Gastroesophageal sphincter (tissue), 4 donors: ENCODE results near the gene PYY. TPM values are rescaled to one million over a fixed set of nuclear protein-coding genes. Genes with fewer than 3 reads are reported as not detected.

ENCODE experiments used
- ATAC-seq: fragments of 150-250 bp; one replicate; pipeline ENCODE4 v1.9.1; 2016; ENCODE audit warnings: mild to moderate bottlenecking, moderate library complexity
- H3K27ac ChIP-seq, 4 donors: fragments of 200-600 bp; sonication (generic) in 3 of 4; 1 replicate in 3 of 4; 2 replicates in 1 of 4; pipeline ENCODE4 v1.5.1; 2016 to 2019
- H3K27me3 ChIP-seq: fragments of 200-600 bp; sonication (generic); one replicate; pipeline ENCODE4 v1.5.1; 2019
- H3K36me3 ChIP-seq, 2 donors: fragments of 200-600 bp; sonication (generic); one replicate each; pipeline ENCODE4 v1.5.1; 2019; ENCODE audit warnings: control low read depth in 1 of 2
- H3K4me1 ChIP-seq, 3 donors: fragments of 200-600 bp; sonication (generic); 1 replicate in 2 of 3; 2 replicates in 1 of 3; pipeline ENCODE4 v1.5.1; 2016 to 2019; ENCODE audit warnings: control low read depth in 2 of 3
- H3K4me3 ChIP-seq, 2 donors: fragments of 200-600 bp; sonication (generic); one replicate each; pipeline ENCODE4 v1.5.1; 2019; ENCODE audit warnings: mild to moderate bottlenecking in 1 of 2, moderate library complexity in 1 of 2
- H3K9me3 ChIP-seq, 3 donors: fragments of 200-600 bp; sonication (generic); one replicate each; pipeline ENCODE4 v1.5.1; 2017 to 2019; ENCODE audit warnings: control low read depth in 2 of 3
- CTCF ChIP-seq, 4 experiments: fragments of 200-600 bp in 2 of 4; fragments of 450-650 bp in 2 of 4; sonication (generic) in 1 of 4; IDR thresholded peaks; one replicate each; pipeline ENCODE4 v1.5.1; 2017 to 2019; ENCODE audit warnings: antibody characterized with exemption in 4 of 4, mild to moderate bottlenecking in 2 of 4, moderate library complexity in 2 of 4
- EP300 ChIP-seq: sonication (generic); formaldehyde crosslinking; IDR thresholded peaks from one replicate; pipeline ENCODE4 v1.6.1; 2017; ENCODE audit warnings: antibody characterized with exemption, mild to moderate bottlenecking
- POLR2A ChIP-seq, 2 donors: fragments of 450-650 bp; IDR thresholded peaks; one replicate each; pipeline ENCODE4 v1.6.1; 2017; ENCODE audit warnings: antibody characterized with exemption in 2 of 2, mild to moderate bottlenecking in 2 of 2, moderate library complexity in 1 of 2
- POLR2AphosphoS5 ChIP-seq: sonication (generic); formaldehyde crosslinking; IDR thresholded peaks from one replicate; pipeline ENCODE4 v1.6.1; 2017; ENCODE audit warnings: antibody characterized with exemption
- WGBS, 2 donors: methylation state at CpG; one replicate each; pipeline ENCODE4 v1.1.5; 2018; ENCODE audit warnings: low coverage in 1 of 2; 5-methylcytosine and 5-hydroxymethylcytosine counted together
- total RNA-seq, 4 donors: library from RNA; depleted of rRNA; stranded (reverse); fragments of >200 nt; gene quantifications; one replicate each; pipeline ENCODE4 v1.1.0, GENCODE V29; 2016

Gene PYY
- total RNA-seq, 4 donors from 2014 or later = not detected

GRCh38 chr17:43927060-43927864, 26.5 kb downstream of the PYY start:
- Histone ChIP-seq H3K27me3 (peaks cover 69% of the 10 kb centered on the region), H3K4me3 (peak overlapping the region in 1 of 2 donors; percentile 43), H3K36me3 (no peaks in the 10 kb centered on the region), H3K9me3 (no peaks in the 10 kb centered on the region), H3K27ac (no peak overlapping the region), H3K4me1 (peaks cover 0 to 14% (median 8%) of the 10 kb centered on the region in 3 donors)
- TF ChIP-seq POLR2A (IDR thresholded peaks at IDR 0.05) = no peak
- no peak for TF ChIP-seq EP300
- no peak for TF ChIP-seq POLR2AphosphoS5
- no peak for TF ChIP-seq CTCF (IDR thresholded peaks at IDR 0.05)
- 0% methylated on average over 2 of the region's 42 CpGs; no CpG with 5 or more reads in 1 of the 2 donors for WGBS, 2 donors
- no peak for ATAC-seq

- H3K9me3 ChIP-seq = no peaks in the 10 kb centered on the region
- WGBS, 2 donors = 100% methylated on average over 1 of the region's 2 CpGs; no CpG with 5 or more reads in 1 of the 2 donors
- TF ChIP-seq EP300 (no peak), CTCF (IDR thresholded peaks at IDR 0.05) (no peak), POLR2A (IDR thresholded peaks at IDR 0.05) (no peak), POLR2AphosphoS5 (no peak)
- no peak overlapping the region for H3K4me3 ChIP-seq
- H3K27ac ChIP-seq = no peak overlapping the region
- H3K27me3 ChIP-seq = peaks cover 76% of the 10 kb centered on the region
- H3K4me1 ChIP-seq = peaks cover 0 to 14% (median 8%) of the 10 kb centered on the region in 3 donors
- H3K36me3 ChIP-seq = no peaks in the 10 kb centered on the region
- no peak for ATAC-seq
These were observed 29.2 kb downstream of the PYY start for GRCh38 chr17:43924558-43924957.

- 55 to 83% methylated on average over 2 to 4 of the region's 10 CpGs for WGBS, 2 donors
These were observed 33.1 kb downstream of the PYY start for GRCh38 chr17:43920500-43921095.

GRCh38 chr17:43918026-43918389, 35.7 kb downstream of the PYY start:
- H3K27ac ChIP-seq = no peak overlapping the region
- H3K36me3 ChIP-seq = no peaks in the 10 kb centered on the region
- ATAC-seq = no peak
- H3K9me3 ChIP-seq = no peaks in the 10 kb centered on the region
- H3K4me3 ChIP-seq = peak overlapping the region in 1 of 2 donors; percentile 38
- H3K4me1 ChIP-seq = peaks cover 0 to 12% (median 0%) of the 10 kb centered on the region in 3 donors
- peaks cover 56% of the 10 kb centered on the region for H3K27me3 ChIP-seq
- WGBS, 2 donors = 7% methylated on average over 2 of the region's 13 CpGs; no CpG with 5 or more reads in 1 of the 2 donors
- TF ChIP-seq EP300 = no peak
- no peak for TF ChIP-seq CTCF (IDR thresholded peaks at IDR 0.05)
- TF ChIP-seq POLR2A (IDR thresholded peaks at IDR 0.05) = no peak
- TF ChIP-seq POLR2AphosphoS5 = no peak

More at GRCh38 chr17:43920500-43921095, 33.1 kb downstream of the PYY start:
- no peak for ATAC-seq
- Histone ChIP-seq H3K4me3 (no peak overlapping the region), H3K27me3 (peaks cover 71% of the 10 kb centered on the region), H3K9me3 (no peaks in the 10 kb centered on the region), H3K4me1 (peaks cover 0 to 12% (median 0%) of the 10 kb centered on the region in 3 donors), H3K27ac (no peak overlapping the region), H3K36me3 (no peaks in the 10 kb centered on the region)
- TF ChIP-seq POLR2AphosphoS5 = no peak
- TF ChIP-seq POLR2A (IDR thresholded peaks at IDR 0.05) = no peak
- TF ChIP-seq EP300 = no peak
- TF ChIP-seq CTCF (IDR thresholded peaks at IDR 0.05) = no peak
